HuH-7 (cell line): ENCODE measurements around the gene SKOR1.
A peak's percentile ranks its signal among the peaks of the same experiment; 100 is the strongest.

Experiments used
- DNase-seq: peaks from one replicate; pipeline ENCODE4 v3.0.0; 2011; ENCODE audit warnings: low spot score

Gene SKOR1

GRCh38 chr15:67832897-67833709 is 7.8 kb downstream of the SKOR1 start:
- DNase-seq: no peak

- DNase-seq: peak; percentile 97
Observed at GRCh38 chr15:67833710-67834511, 8.6 kb downstream of the SKOR1 start.

GRCh38 chr15:67834581-67835296 is 9.4 kb downstream of the SKOR1 start:
- no peak for DNase-seq

GRCh38 chr15:67835297-67836133 is 10.2 kb downstream of the SKOR1 start:
- no peak for DNase-seq

- no peak for DNase-seq
Observed at GRCh38 chr15:67836134-67836455, 10.8 kb downstream of the SKOR1 start.

- no peak for DNase-seq
Observed at GRCh38 chr15:67836477-67836876, 11.2 kb downstream of the SKOR1 start.

GRCh38 chr15:67836955-67837354 is 11.6 kb downstream of the SKOR1 start:
- DNase-seq: no peak

GRCh38 chr15:67838789-67839332 is 13.6 kb downstream of the SKOR1 start:
- DNase-seq: no peak

GRCh38 chr15:67839499-67839928 is 14.2 kb downstream of the SKOR1 start:
- no peak for DNase-seq

- peak; percentile 95 for DNase-seq
Observed at GRCh38 chr15:67839929-67840748, 14.8 kb downstream of the SKOR1 start, which contains the start of gene RNU6-1. TSS of gene RNU6-1 (minus strand) at chr15:67840045.

- no peak for DNase-seq
Observed at GRCh38 chr15:67840749-67841512, 15.6 kb downstream of the SKOR1 start.

GRCh38 chr15:67841513-67841762 is 16.1 kb downstream of the SKOR1 start:
- DNase-seq: no peak

GRCh38 chr15:67843092-67843501 is 17.8 kb downstream of the SKOR1 start:
- no peak for DNase-seq

- DNase-seq: no peak
Observed at GRCh38 chr15:67843571-67844387, 18.5 kb downstream of the SKOR1 start.

- DNase-seq: no peak
Observed at GRCh38 chr15:67845974-67846373, 20.7 kb downstream of the SKOR1 start.

- DNase-seq: no peak
Observed at GRCh38 chr15:67849538-67849937, 24.2 kb downstream of the SKOR1 start.

- DNase-seq: no peak
Observed at GRCh38 chr15:67850336-67850735, 25.0 kb downstream of the SKOR1 start.

GRCh38 chr15:67850994-67851571 is 25.8 kb downstream of the SKOR1 start:
- DNase-seq: no peak

- DNase-seq: no peak
Observed at GRCh38 chr15:67852418-67852817, 27.1 kb downstream of the SKOR1 start.
